HepG2 (cell line): ENCODE measurements around the gene SLC12A9. TPM values are rescaled to one million over a fixed set of nuclear protein-coding genes. Genes with fewer than 3 reads are reported as not detected.

Experiments used
- ATAC-seq: fragments of 200-7000 bp; cut with Tn5 transposase; 3 replicates; pipeline ENCODE4 v1.9.1; 2020; ENCODE audit warnings: mild to moderate bottlenecking, moderate library complexity
- BruUV-seq: library from RNA; stranded (reverse); fragments of 400-500 nt; replicated peaks from 2 replicates; lab custom pipeline; 2021; lab: Mats Ljungman, UMichigan
- CTCF ChIA-PET: fragments of 300-600 bp; formaldehyde crosslinking; extraction: SDS; loops from one replicate; lab custom pipeline; 2021; ENCODE audit warnings: low total read pairs, inconsistent platforms, low intra/inter-chr PET ratio; lab: Yijun Ruan, JAX
- POLR2A ChIA-PET: fragments of 350-600 bp; sonication (Branson Sonifier 250); formaldehyde crosslinking; loops from one replicate; lab custom pipeline; 2020; ENCODE audit warnings: antibody characterized with exemption, inconsistent platforms; lab: Yijun Ruan, JAX
- DNase-seq: peaks from one replicate; pipeline ENCODE4 v3.0.0-alpha.2; 2015; ENCODE audit warnings: low spot score
- FAIRE-seq: peaks from 3 replicates; lab custom pipeline; 2011; peaks lifted over from hg19 to GRCh38; lab: Jason Lieb, UNC
- H2AFZ ChIP-seq: one replicate; pipeline ENCODE4 v1.6.1; 2011; ENCODE audit warnings: low read length, inconsistent platforms
- H3K27ac ChIP-seq: fragments of 300-600 bp; 3 replicates; pipeline ENCODE4 v1.8.0; 2011; ENCODE audit warnings: mixed run types, mild to moderate bottlenecking, mixed read lengths, low read length, inconsistent platforms; ENCODE audit not compliant: insufficient read depth; ENCODE audit errors: extremely low read length
- H3K27me3 ChIP-seq, 2 experiments: fragments of 200-600 bp in 1 of 2; 2 replicates in 1 of 2; 3 replicates in 1 of 2; pipeline versions ENCODE4 v1.6.0 to v1.8.0; 2011; ENCODE audit warnings: low read length in 2 of 2, mild to moderate bottlenecking in 2 of 2, moderate library complexity in 2 of 2, inconsistent platforms in 1 of 2; ENCODE audit not compliant: insufficient read depth in 2 of 2, control insufficient read depth in 1 of 2
- H3K36me3 ChIP-seq, 2 experiments: fragments of 200-600 bp in 1 of 2; replicated peaks in 1 of 2; 2 replicates in 1 of 2; 3 replicates in 1 of 2; pipeline versions ENCODE4 v1.5.1 to v1.8.0; 2011; ENCODE audit warnings: low read length in 2 of 2, inconsistent platforms in 1 of 2; ENCODE audit not compliant: insufficient read depth in 2 of 2, control insufficient read depth in 1 of 2
- H3K4me1 ChIP-seq: 2 replicates; pipeline ENCODE4 v1.5.1; 2012; ENCODE audit warnings: low read length, inconsistent platforms; ENCODE audit not compliant: insufficient read depth
- H3K4me2 ChIP-seq: 2 replicates; pipeline ENCODE4 v1.6.0; 2011; ENCODE audit warnings: low read depth, low read length, inconsistent platforms
- H3K4me3 ChIP-seq, 3 experiments: fragments of 200-600 bp in 1 of 3; sonication (generic), shearing (Covaris generic) in 1 of 3; replicated peaks in 1 of 3; 2 replicates each; pipeline ENCODE4 v1.5.1; 2011 to 2016; ENCODE audit warnings: low read length in 3 of 3, inconsistent platforms in 2 of 3, low read depth in 2 of 3, mild to moderate bottlenecking in 2 of 3, control low read depth in 1 of 3, mixed read lengths in 1 of 3; ENCODE audit not compliant: insufficient read depth in 1 of 3
- H3K79me2 ChIP-seq: one replicate; pipeline ENCODE4 v1.6.1; 2011; ENCODE audit warnings: low read length, inconsistent platforms; ENCODE audit not compliant: insufficient read depth
- H3K9ac ChIP-seq: 2 replicates; pipeline ENCODE4 v1.6.0; 2011; ENCODE audit warnings: mild to moderate bottlenecking, low read depth, low read length, inconsistent platforms; ENCODE audit not compliant: insufficient read depth
- H3K9me3 ChIP-seq: 2 replicates; pipeline ENCODE4 v1.5.1; 2012; ENCODE audit warnings: mild to moderate bottlenecking, low read length
- H4K20me1 ChIP-seq: 2 replicates; pipeline ENCODE4 v1.6.0; 2011; ENCODE audit warnings: inconsistent platforms, mild to moderate bottlenecking, low read length, moderate library complexity; ENCODE audit not compliant: insufficient read depth
- AHDC1 ChIP-seq: sonication (generic); formaldehyde crosslinking; IDR thresholded peaks from 2 replicates; pipeline ENCODE4 v1.5.1; 2020; ENCODE audit warnings: mild to moderate bottlenecking, missing genetic modification reagents, borderline replicate concordance
- ATAD3A ChIP-seq: sonication (generic); formaldehyde crosslinking; IDR thresholded peaks from 2 replicates; pipeline ENCODE4 v1.4.0; 2020; ENCODE audit warnings: missing genetic modification reagents
- BRCA1 ChIP-seq: sonication (generic); formaldehyde crosslinking; IDR thresholded peaks from 2 replicates; pipeline ENCODE4 v1.4.0; 2020; ENCODE audit warnings: missing genetic modification reagents
- HNRNPUL1 ChIP-seq: fragments of 200-400 bp; formaldehyde crosslinking; IDR thresholded peaks from 2 replicates; pipeline ENCODE4 v1.6.1; 2017; ENCODE audit warnings: low read depth, mild to moderate bottlenecking, low read length, moderate library complexity
- RBFOX2 ChIP-seq: fragments of 200-400 bp; formaldehyde crosslinking; IDR thresholded peaks from 2 replicates; pipeline ENCODE4 v1.6.1; 2017; ENCODE audit warnings: low read depth, mild to moderate bottlenecking, low read length
- SAP130 ChIP-seq: IDR thresholded peaks from 2 replicates; pipeline ENCODE4 v1.6.1; 2016; ENCODE audit warnings: low read depth
- ZMYM2 ChIP-seq: sonication (generic); formaldehyde crosslinking; IDR thresholded peaks from 2 replicates; pipeline ENCODE4 v1.8.0; 2022; ENCODE audit warnings: mild to moderate bottlenecking, missing genetic modification reagents
- ZNF670 ChIP-seq: sonication (generic); formaldehyde crosslinking; IDR thresholded peaks from 2 replicates; pipeline ENCODE4 v1.8.0; 2022; ENCODE audit warnings: mild to moderate bottlenecking, missing genetic modification reagents, borderline replicate concordance
- ZSCAN30 ChIP-seq: sonication (generic); formaldehyde crosslinking; IDR thresholded peaks from 2 replicates; pipeline ENCODE4 v1.5.0; 2020; ENCODE audit warnings: mild to moderate bottlenecking, missing genetic modification reagents
- WGBS: methylation state at CpG from one replicate; pipeline ENCODE4 v1.1.6; 2017; ENCODE audit warnings: low lambda C conversion rate; 5-methylcytosine and 5-hydroxymethylcytosine counted together
- in situ Hi-C: cut with HindIII; loops from 2 replicates; pipeline ENCODE4 v1.10.0; 2017; ENCODE audit warnings: low pct_unique_long_range_greater_than_20kb; ENCODE audit not compliant: extremely low pct_ligation_motif_present
- intact Hi-C: fragments of 100-400 bp; cut with micrococcal nuclease; formaldehyde crosslinking; loops from one replicate; pipeline ENCODE4 v1.10.0; 2022; ENCODE audit not compliant: unreplicated experiment
- polyA plus RNA-seq, 8 experiments: library from polyadenylated mRNA; depleted of rRNA in 3 of 8; stranded (reverse) in 7 of 8; unstranded in 1 of 8; fragments of >200 nt; fragmentation: Illumina TruSeq in 4 of 8; extraction: Trizol in 4 of 8; gene quantifications; 2 replicates each; pipeline versions ENCODE4 v1.2.1 to v1.2.3, GENCODE V29; 2011 to 2016; ENCODE audit warnings: low read depth in 4 of 8, missing spikeins in 1 of 8, mixed read lengths in 1 of 8; ENCODE audit not compliant: insufficient read depth in 1 of 8
- total RNA-seq, 5 experiments: library from RNA; depleted of rRNA; stranded (reverse); fragments of >200 nt; fragmentation: Illumina TruSeq; extraction: Trizol; gene quantifications; 2 replicates each; pipeline ENCODE4 v1.2.3, GENCODE V29; 2016; ENCODE audit warnings: low read depth in 1 of 5

SLC12A9 gene
- total and polyA plus RNA-seq, 2 of the 13 experiments (the other 11 are each of a cell fraction or from before 2014, with no cell fraction given) = 8.7 to 16.6 TPM

- Histone ChIP-seq H3K4me3 (no peak overlapping the region), H2AFZ (no peak overlapping the region), H3K9me3 (no peaks in the 10 kb centered on the region), H3K4me2 (no peak overlapping the region), H3K27me3 (peaks cover 0 to 3% of the 10 kb centered on the region in 2 experiments; a peak in 1 of 5 replicates)
- ATAC-seq (no peak), DNase-seq (no peak), FAIRE-seq (no peak)
- 35% methylated on average over 7 of the region's 7 CpGs for WGBS
- TF ChIP-seq HNRNPUL1 = no peak
- TF ChIP-seq ZMYM2 (CRISPR knock-in tag) = no peak
- TF ChIP-seq BRCA1 (CRISPR knock-in tag) = no peak
- TF ChIP-seq ZSCAN30 (CRISPR knock-in tag) = no peak
- TF ChIP-seq ATAD3A = no peak
- no peak for TF ChIP-seq AHDC1 (CRISPR knock-in tag)
- no peak for TF ChIP-seq SAP130
- no peak for TF ChIP-seq RBFOX2
- TF ChIP-seq ZNF670 (CRISPR knock-in tag) = no peak
- TF ChIP-seq, all 625 proteins: peak for 0
- Histone ChIP-seq H3K4me1 (peaks cover 8% of the 10 kb centered on the region), H3K27ac (no peak overlapping the region), H3K36me3 (no peaks in the 10 kb centered on the region), H3K9ac (no peak overlapping the region), H3K79me2 (no peaks in the 10 kb centered on the region), H4K20me1 (no peaks in the 10 kb centered on the region)
- intact Hi-C loops (no loop called here), in situ Hi-C loops (no loop called here)
- POLR2A ChIA-PET = no interaction called here
- CTCF ChIA-PET = no interaction called here
- BruUV-seq = no TSS peak
Measured at GRCh38 chr7:100902638-100903037, 50.1 kb downstream of the SLC12A9 start.
